NCI-H446 (cell line): ENCODE data around the gene HDAC8.
"Not testable (repeated sequence)": the region's sequence is repeated elsewhere in the genome, so short reads cannot be mapped to it uniquely, and the experiment has no call there.

Experiments used
- DNase-seq, 2 experiments: peaks; one replicate each; lab custom pipeline; 2025; lab: John Stamatoyannopoulos, UW

HDAC8 gene

GRCh38 chrX:72536542-72536941, 36.1 kb downstream of the HDAC8 start:
- peak; percentile 8 to 65 for DNase-seq

- DNase-seq: no peak
These were observed 40.3 kb downstream of the HDAC8 start for GRCh38 chrX:72532366-72532765.

GRCh38 chrX:72526534-72527508, 45.8 kb downstream of the HDAC8 start:
- DNase-seq: no peak

- DNase-seq: no peak
These were observed 73.9 kb downstream of the HDAC8 start for GRCh38 chrX:72498782-72499181.

- no peak for DNase-seq
These were observed 77.6 kb downstream of the HDAC8 start for GRCh38 chrX:72495046-72495445.

- DNase-seq: no peak
These were observed 80.1 kb downstream of the HDAC8 start for GRCh38 chrX:72492499-72492898.

GRCh38 chrX:72490221-72490620, 82.4 kb downstream of the HDAC8 start:
- DNase-seq: not testable (repeated sequence)

- no peak for DNase-seq
These were observed 85.0 kb downstream of the HDAC8 start for GRCh38 chrX:72487661-72488060.

- no peak for DNase-seq
These were observed 93.0 kb downstream of the HDAC8 start for GRCh38 chrX:72479324-72480274.

- DNase-seq: no peak
These were observed 93.8 kb downstream of the HDAC8 start for GRCh38 chrX:72478853-72479252.

- no peak for DNase-seq
These were observed 94.3 kb downstream of the HDAC8 start for GRCh38 chrX:72478351-72478750.

- no peak for DNase-seq
These were observed 94.9 kb downstream of the HDAC8 start for GRCh38 chrX:72477781-72478181.

GRCh38 chrX:72477376-72477775, 95.3 kb downstream of the HDAC8 start:
- DNase-seq: no peak

GRCh38 chrX:72475952-72476668, 96.5 kb downstream of the HDAC8 start:
- no peak for DNase-seq

- DNase-seq: no peak
These were observed 97.3 kb downstream of the HDAC8 start for GRCh38 chrX:72475338-72475737.

- no peak for DNase-seq
These were observed 102.0 kb downstream of the HDAC8 start for GRCh38 chrX:72470532-72471223.

GRCh38 chrX:72470117-72470516, 102.5 kb downstream of the HDAC8 start:
- no peak for DNase-seq

- no peak for DNase-seq
These were observed 104.0 kb downstream of the HDAC8 start for GRCh38 chrX:72468607-72469006.

- DNase-seq: no peak
These were observed 105.5 kb downstream of the HDAC8 start for GRCh38 chrX:72467135-72467534.

- DNase-seq: no peak
These were observed 106.2 kb downstream of the HDAC8 start for GRCh38 chrX:72466493-72466892.

GRCh38 chrX:72465889-72466288, 106.8 kb downstream of the HDAC8 start:
- no peak for DNase-seq
